ENCODE results near the gene TLX1.

Gene TLX1

DNA sequence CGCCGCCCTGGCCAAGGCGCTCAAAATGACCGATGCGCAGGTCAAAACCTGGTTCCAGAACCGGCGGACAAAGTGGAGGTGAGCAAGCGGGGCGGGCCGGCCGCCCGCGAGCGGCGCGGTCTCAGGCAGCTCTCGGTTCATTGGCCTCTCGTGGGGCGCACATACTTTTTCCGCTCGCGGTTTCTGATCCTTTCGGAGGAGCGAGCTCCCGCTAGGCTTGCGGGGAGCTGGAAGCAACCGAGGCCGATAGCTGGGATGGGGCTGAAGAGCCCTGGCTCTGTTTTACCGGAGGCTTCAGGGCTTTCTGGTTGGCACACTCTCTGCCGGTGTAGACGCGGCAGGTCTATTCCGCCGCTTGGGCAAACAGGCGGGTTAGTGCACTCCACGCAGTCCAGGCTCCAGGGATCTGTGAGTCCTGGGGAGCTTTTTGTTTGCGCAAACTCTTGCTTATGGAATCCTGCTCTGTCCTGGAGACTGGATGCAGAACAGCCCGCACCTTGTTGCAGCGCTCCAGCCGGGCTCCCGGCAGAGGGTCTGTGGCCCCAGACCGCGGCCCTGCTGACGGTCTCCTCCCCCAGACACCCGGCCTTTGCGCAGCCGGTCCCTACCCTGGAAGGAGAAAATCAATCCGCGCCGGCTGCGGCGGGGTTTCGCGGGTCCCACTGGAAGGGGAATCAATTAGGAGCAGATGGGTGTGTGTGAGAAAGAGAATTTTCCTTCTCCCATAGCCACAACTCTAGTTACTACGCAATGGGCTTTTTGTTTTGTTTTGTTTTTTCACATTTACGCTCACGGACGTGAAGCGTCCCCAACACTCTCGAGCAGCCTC, 3.4 kb downstream of the TLX1 start:
- FAIRE-seq (no peak), DNase-seq (ENCODE audit: insufficient read length, low spot score) (no peak)
- no peak for TF ChIP-seq POLR2A (IDR thresholded peaks at IDR 0.05; ENCODE audit: low read depth, low read length)

GRCh38 chr10:101135141-101136006, 4.3 kb downstream of the TLX1 start:
- FAIRE-seq = no peak
- TF ChIP-seq POLR2A (IDR thresholded peaks at IDR 0.05; ENCODE audit: low read depth, low read length) = no peak
- no peak for DNase-seq (ENCODE audit: insufficient read length, low spot score)

DNA sequence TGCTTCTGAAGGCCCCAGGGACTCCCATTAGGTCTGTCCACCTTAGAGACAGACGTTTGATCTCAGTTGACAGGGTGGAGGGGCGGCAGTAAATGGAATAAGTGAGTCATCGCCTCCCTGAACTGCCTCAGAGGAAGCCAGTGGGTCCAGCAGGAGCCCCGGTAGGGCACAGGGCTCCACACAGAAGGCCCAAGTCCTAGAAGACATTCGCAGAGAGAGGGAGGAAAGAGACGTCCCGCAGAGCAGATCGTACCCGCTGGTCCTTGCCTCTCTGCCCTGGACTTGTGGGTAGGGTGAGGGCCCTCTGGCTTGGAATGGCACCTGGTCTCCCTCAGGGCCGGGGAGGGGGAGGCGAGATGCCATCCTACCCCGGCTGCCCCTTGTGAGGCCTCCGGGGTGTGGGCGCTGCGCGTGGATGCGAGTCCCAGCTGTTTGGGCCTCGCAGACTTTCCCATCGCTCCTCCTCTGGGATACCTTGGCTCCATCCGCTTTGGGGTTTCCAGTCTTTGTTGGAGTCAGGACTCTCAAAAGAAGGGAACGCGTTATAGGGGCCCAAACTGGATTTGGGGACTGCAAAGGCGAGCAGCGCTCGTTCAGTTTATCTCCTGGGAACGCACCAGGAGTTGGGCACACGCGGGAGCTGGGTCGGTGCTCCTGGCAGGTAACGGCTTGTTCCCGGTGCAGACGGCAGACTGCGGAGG, 5.1 kb downstream of the TLX1 start:
- no peak for DNase-seq (ENCODE audit: insufficient read length, low spot score)
- FAIRE-seq = no peak
- TF ChIP-seq POLR2A (IDR thresholded peaks at IDR 0.05; ENCODE audit: low read depth, low read length) = no peak

DNA sequence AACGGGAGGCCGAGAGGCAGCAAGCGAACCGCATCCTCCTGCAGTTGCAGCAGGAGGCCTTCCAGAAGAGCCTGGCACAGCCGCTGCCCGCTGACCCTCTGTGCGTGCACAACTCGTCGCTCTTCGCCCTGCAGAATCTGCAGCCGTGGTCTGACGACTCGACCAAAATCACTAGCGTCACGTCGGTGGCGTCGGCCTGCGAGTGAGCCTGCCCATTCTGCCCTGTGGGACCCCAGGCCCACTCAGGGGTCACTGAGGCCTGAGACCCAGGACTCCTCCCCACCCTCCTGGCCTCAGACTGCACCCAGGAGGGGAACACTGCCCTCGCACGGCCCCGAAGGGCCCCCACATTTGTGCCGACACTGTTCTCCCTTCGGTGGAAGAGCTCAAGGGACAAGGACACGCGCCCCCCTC, 5.6 kb downstream of the TLX1 start:
- DNase-seq (ENCODE audit: insufficient read length, low spot score) (no peak), FAIRE-seq (no peak)
- no peak for TF ChIP-seq POLR2A (IDR thresholded peaks at IDR 0.05; ENCODE audit: low read depth, low read length)

GRCh38 chr10:101137271-101137670, 6.2 kb downstream of the TLX1 start:
- TF ChIP-seq POLR2A (IDR thresholded peaks at IDR 0.05; ENCODE audit: low read depth, low read length) = no peak
- DNase-seq (ENCODE audit: insufficient read length, low spot score) = no peak
- FAIRE-seq = no peak

DNA sequence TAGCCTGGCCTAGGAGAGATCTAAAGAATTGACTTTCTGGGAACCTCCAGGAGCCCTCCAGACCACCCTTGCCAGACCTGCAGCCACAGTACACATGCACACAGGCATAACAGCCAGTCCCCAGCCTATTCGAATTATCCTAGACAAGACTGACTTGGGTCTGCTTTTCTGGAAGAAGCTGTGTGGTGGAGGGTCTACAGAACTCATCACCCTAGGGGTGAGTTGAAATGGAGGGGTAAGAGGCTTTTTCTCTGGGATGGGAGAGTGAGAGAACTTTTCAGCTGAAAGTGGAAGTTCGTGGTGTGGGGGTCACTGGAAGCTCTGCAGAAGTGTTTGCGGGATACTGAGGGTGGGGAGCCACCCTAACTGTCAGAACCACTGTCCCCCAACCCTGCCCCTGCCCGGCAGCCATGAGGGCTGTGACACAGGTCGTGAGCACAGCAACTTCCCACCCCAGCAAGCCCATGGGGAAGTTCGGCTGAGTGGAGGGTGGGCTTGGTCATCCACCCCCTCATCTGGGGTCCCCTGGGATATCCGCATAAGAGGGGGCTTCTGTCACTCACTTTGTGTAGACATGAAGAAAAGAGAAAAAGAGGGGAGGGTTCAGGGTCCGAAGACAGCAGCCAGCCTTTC, 7.8 kb downstream of the TLX1 start:
- no peak for DNase-seq (ENCODE audit: insufficient read length, low spot score)
- TF ChIP-seq POLR2A (IDR thresholded peaks at IDR 0.05; ENCODE audit: low read depth, low read length) = no peak
- no peak for FAIRE-seq

DNA sequence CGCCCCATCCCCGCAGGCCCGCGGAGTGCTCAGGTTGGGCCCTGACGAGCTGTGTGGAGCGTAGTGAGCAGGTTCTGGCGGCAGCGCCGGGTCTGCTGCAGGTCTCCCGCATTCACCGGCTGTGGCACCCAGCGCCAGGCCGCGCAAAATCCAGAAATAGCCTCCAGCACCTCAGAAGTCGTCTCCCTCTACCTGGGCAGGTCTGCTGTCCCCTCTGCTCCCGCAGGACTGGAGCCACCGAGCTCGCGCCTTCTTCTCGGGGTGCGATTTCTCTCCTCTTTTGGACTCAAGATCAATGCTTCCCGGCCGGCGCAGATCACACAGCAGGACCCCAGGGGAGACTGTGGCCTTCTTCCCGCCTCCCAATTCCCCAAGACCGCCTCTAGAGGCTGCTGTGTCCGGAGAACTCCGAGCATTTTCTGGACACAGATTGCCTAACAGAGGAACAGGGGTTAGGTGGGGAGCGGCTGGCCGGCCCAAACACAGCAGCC, 8.4 kb downstream of the TLX1 start:
- DNase-seq (ENCODE audit: insufficient read length, low spot score) (no peak), FAIRE-seq (no peak)
- no peak for TF ChIP-seq POLR2A (IDR thresholded peaks at IDR 0.05; ENCODE audit: low read depth, low read length)

GRCh38 chr10:101140084-101140949, 9.2 kb downstream of the TLX1 start:
- FAIRE-seq = no peak
- no peak for DNase-seq (ENCODE audit: insufficient read length, low spot score)
- no peak for TF ChIP-seq POLR2A (IDR thresholded peaks at IDR 0.05; ENCODE audit: low read depth, low read length)

GRCh38 chr10:101140950-101141615, 10.0 kb downstream of the TLX1 start:
- DNase-seq (ENCODE audit: insufficient read length, low spot score) (no peak), FAIRE-seq (no peak)
- no peak for TF ChIP-seq POLR2A (IDR thresholded peaks at IDR 0.05; ENCODE audit: low read depth, low read length)

- peak; percentile 90 for DNase-seq (ENCODE audit: insufficient read length, low spot score)
- FAIRE-seq = no peak
Measured at GRCh38 chr10:101141616-101142532, 10.8 kb downstream of the TLX1 start.

More at GRCh38 chr10:101141616-101142532, 10.8 kb downstream of the TLX1 start:
- no peak for TF ChIP-seq POLR2A (IDR thresholded peaks at IDR 0.05; ENCODE audit: low read depth, low read length)
